GM19193 (cell line): ENCODE measurements around the gene ATP4A.

Source experiments
- POLR2A ChIP-seq: IDR thresholded peaks from 4 replicates; pipeline ENCODE4 v1.6.1; 2011; ENCODE audit not compliant: insufficient read depth, insufficient read length; ENCODE audit errors: extremely low read depth

Gene ATP4A

GRCh38 chr19:35569281-35569781 lies 5.9 kb upstream of the ATP4A start:
- no peak for TF ChIP-seq POLR2A

DNA sequence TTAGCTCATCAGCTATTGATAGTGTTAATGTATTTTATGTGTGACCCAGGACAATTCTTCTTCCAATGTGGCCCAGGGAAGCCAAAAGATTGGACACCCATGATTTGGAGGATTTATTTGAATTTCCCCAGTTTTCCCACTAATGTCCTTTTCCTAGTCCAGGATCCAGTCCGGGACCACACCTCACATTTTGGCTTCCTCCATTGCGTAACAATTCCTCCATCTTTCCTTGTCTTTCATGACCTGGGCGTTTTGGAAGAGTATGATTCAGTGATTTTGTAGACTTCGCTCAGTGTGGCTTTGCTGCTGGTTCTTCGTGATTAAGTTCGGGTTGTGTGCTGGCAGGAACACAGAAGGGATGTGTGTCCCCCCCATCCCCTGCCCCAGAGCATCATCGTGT lies 3.3 kb upstream of the ATP4A start:
- no peak for TF ChIP-seq POLR2A

DNA sequence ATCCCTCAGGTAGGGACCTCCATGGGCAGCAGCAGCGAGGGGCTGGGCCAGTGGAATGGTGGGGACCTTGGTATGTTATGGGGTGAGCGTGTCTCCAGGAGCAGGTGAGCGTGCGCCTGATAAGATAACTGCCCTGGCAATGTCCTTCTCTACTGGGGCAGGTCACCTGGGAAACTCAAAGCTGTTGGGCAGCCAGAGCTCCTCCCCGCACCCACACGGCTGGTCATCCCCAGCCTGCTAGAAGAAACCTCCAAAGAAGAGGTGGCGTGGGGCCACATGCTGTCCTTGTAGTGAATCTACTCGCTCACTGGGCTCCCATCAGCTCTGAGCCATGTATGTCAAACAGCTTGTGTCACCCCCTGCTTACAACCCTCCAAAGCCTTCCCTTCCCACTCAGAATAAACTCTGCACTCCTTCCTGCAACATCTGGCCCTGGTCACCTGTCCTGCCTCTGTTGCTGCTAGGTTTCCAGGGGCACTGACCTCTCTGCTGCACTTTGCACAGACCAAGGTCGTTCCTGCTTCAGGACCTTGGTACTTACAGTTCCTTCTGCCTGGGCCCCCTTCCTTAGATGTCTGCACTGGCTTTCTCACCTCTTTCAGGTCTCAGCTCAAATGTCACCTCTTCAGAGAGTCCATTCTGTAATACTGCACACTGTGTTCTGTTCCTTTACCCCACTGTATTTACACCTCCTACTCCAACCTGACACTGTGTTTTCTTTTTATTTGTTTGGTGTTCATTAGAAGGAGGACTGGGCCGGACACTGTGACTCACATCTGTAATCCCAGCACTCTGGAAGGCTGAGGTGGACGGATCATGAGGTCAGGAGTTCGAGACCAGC lies 1.8 kb upstream of the ATP4A start:
- no peak for TF ChIP-seq POLR2A

DNA sequence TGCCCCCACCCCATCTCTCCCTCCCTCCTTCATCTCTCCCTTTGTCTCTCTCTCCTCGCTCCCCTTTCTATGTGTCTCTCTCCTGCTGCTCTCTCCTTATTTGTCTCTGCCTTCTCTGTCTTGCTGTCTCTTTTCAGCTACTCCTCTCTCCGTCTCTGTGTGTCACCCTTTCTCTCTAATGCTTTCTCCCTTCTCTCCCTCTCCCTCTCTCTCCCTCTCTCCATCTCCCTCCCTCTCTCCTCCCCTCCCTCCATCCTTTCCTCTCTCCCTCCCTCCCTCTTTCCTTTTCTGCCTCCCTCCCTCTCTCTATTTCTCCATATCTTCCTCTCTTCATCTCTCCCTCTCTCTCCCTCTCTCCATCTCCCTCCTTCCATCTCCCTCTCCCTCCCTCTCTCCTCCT lies 682 bp downstream of the ATP4A start:
- TF ChIP-seq POLR2A: no peak

GRCh38 chr19:35562336-35562735 lies 1.1 kb downstream of the ATP4A start:
- no peak for TF ChIP-seq POLR2A

- TF ChIP-seq POLR2A: no peak
Measured at GRCh38 chr19:35561436-35561835, 2.0 kb downstream of the ATP4A start.

DNA sequence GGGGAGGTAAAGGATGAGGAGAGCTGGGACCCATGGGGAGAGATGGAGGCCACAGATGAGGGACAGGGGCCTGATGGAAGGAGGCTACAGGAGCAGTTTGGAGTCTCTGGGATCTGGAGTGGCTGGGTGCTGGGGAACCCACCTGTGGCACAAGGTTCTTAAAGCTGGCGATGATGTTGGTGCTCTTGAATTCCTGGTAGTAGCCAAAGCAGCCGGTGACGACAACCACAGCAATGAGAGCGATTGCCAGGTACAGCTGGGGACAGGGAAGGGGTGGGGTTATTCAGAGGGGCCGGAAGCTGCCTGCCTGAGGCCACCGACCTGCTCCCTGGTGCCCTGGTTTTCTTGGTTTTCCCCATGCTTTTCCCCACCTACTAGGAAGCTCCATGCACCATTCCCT lies 2.8 kb downstream of the ATP4A start:
- no peak for TF ChIP-seq POLR2A

- TF ChIP-seq POLR2A: no peak
Measured at GRCh38 chr19:35560271-35560670, 3.2 kb downstream of the ATP4A start.

DNA sequence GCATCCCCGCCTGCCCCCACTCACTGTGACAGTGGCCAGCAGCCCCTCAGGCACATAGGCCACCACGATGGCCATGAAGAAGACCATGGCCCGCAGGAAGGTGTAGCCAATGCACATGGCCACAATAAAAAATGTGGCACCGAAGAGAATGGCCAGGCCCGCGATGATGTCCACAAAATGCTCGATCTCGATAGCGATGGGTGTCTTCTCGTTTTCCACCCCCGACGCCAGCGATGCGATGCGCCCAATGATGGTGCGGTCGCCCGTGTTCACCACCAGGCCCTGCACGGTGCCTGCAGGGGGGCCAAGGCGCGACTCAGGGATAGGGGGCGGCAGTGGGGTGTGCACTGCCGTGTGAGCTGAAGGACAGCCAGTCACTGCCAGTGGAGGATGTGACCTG lies 3.7 kb downstream of the ATP4A start:
- no peak for TF ChIP-seq POLR2A

- TF ChIP-seq POLR2A: no peak
Measured at GRCh38 chr19:35559281-35559659, 4.2 kb downstream of the ATP4A start.

GRCh38 chr19:35558400-35559280 lies 4.8 kb downstream of the ATP4A start:
- no peak for TF ChIP-seq POLR2A

DNA sequence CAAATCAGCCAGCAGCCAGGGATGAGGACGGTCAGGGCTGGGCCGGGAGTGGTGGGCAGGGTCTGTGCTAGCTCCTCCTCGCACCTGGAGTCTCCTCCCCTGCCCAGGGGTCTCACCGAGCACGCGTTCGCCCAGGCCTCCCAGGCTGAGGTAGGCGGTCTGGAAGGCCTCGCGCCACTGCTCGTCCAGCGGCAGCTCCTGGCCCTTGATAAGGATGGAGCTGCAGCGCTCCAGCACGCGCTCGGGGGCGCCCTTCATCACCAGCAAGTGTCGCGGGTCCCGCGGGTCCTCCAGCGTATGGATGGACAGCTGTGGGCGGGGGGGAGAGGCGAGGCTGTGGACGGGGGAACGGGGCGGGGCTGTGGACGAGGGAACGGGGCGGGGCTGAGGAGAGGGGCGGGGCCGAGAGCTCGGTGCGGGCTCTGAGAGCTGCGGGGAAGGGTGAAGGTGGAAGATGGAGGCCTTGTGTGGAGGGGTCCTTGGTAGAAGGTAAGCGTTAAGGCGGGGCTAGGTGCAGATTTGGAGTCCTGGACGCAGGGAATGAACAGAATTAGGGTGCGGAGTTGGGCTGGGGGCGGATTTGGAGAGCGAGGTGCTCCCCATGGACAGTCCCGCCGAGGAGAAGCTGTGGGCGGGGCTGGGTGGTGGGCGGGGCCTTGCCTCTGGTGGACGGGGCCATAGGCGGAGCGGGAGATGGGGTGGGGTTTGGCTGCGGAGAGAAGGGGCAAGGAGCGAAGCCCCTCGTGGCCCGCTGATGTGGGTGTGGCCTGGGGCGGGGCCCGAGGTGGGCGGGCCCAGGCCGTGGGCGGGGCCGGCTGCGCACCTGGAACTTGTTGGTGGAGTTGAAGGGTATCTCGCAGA lies 5.7 kb downstream of the ATP4A start:
- no peak for TF ChIP-seq POLR2A

DNA sequence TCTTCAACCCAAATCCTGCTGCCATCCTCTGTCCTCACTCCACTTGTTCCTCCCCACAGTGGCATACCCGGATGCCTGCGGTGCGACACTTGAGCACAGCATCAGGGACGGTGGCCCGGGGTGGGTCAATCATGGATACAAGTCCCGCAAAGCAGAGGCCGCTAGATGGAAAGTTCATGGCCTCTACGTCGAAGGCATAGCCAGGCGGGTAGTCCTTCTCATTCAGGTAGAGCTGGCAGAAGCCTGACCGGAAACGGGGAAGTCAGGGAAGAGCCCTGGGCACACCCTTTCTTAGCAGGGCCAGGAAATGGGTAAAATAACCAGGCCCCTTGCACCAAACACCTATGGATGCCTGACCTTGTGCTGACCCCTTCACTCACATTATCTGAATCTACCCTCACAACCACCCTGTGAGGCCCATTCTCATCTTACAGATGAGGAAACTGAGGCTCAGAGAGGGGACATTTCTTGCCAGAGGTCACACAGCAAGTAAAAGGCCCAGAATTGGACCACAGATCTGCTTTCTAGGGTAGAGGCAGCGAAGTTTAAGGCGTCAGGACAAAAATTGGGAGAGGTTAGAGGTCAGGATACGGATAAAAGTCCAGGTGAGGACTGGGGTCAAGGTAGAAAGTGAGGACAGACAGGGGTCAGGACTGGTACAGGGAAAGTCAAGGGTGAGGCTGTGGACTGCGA lies 6.5 kb downstream of the ATP4A start:
- no peak for TF ChIP-seq POLR2A

- TF ChIP-seq POLR2A: no peak
Measured at GRCh38 chr19:35556025-35556590, 7.3 kb downstream of the ATP4A start.
